K562 (cell line): ENCODE data around the gene RC3H2. TPM values are rescaled to one million over a fixed set of nuclear protein-coding genes. Genes with fewer than 3 reads are reported as not detected.

ENCODE experiments used
- FOXJ3 ChIP-seq: sonication (generic); formaldehyde crosslinking; IDR thresholded peaks from 2 replicates; pipeline ENCODE4 v1.4.0; 2020; ENCODE audit warnings: mild to moderate bottlenecking, missing genetic modification reagents
- GMEB1 ChIP-seq: fragments of 250-450 bp; sonication (Bioruptor Pico); IDR thresholded peaks from 2 replicates; pipeline ENCODE4 v1.4.0; 2020; ENCODE audit warnings: mild to moderate bottlenecking
- HSF4 ChIP-seq: fragments of 250-450 bp; sonication (Bioruptor Pico); IDR thresholded peaks from 2 replicates; pipeline ENCODE4 v2.1.2; 2022; ENCODE audit warnings: mild to moderate bottlenecking, moderate library complexity, borderline replicate concordance
- POLR2G ChIP-seq: fragments of 200-400 bp; formaldehyde crosslinking; IDR thresholded peaks from 2 replicates; pipeline ENCODE4 v1.6.1; 2017; ENCODE audit warnings: low read depth, mild to moderate bottlenecking, antibody characterized with exemption, low read length, moderate library complexity
- RBBP5 ChIP-seq: fragments of 200-600 bp; sonication (generic); IDR thresholded peaks from 2 replicates; pipeline ENCODE4 v1.6.1; 2012; ENCODE audit warnings: borderline replicate concordance, mild to moderate bottlenecking, low read length, control low read depth, inconsistent platforms; ENCODE audit not compliant: insufficient read depth, poor library complexity, severe bottlenecking
- RREB1 ChIP-seq: fragments of 250-450 bp; sonication (Bioruptor Pico); IDR thresholded peaks from 2 replicates; pipeline ENCODE4 v1.4.0; 2020
- SPI1 ChIP-seq: IDR thresholded peaks from 2 replicates; pipeline ENCODE4 v1.6.1; 2011; ENCODE audit warnings: low read depth, low read length, control low read depth, borderline replicate concordance
- SREBF1 ChIP-seq: fragments of 150-350 bp; IDR thresholded peaks from 2 replicates; pipeline ENCODE4 v1.6.1; 2014; ENCODE audit warnings: antibody characterized with exemption, low read depth, low read length, borderline replicate concordance
- SRSF1 ChIP-seq: fragments of 200-400 bp; formaldehyde crosslinking; IDR thresholded peaks from 2 replicates; pipeline ENCODE4 v1.6.1; 2017; ENCODE audit warnings: mild to moderate bottlenecking, low read depth, low read length, moderate library complexity
- TFE3 ChIP-seq: fragments of 450-650 bp; formaldehyde crosslinking; IDR thresholded peaks from 2 replicates; pipeline ENCODE4 v1.4.0; 2020; ENCODE audit warnings: mild to moderate bottlenecking, mixed read lengths
- YBX1 ChIP-seq: fragments of 450-650 bp; IDR thresholded peaks from 2 replicates; pipeline ENCODE4 v1.7.1; 2016; ENCODE audit warnings: mild to moderate bottlenecking
- ZNF133 ChIP-seq: fragments of 250-450 bp; sonication (Bioruptor Pico); IDR thresholded peaks from 2 replicates; pipeline ENCODE4 v1.4.0; 2020; ENCODE audit warnings: mild to moderate bottlenecking
- ZNF561 ChIP-seq: fragments of 450-650 bp; formaldehyde crosslinking; conservative IDR thresholded peaks from 2 replicates; pipeline ENCODE4 v1.4.0; 2020; ENCODE audit warnings: mild to moderate bottlenecking, moderate library complexity
- polyA plus RNA-seq, 8 experiments: library from polyadenylated mRNA; depleted of rRNA in 4 of 8; stranded (reverse) in 5 of 8; unstranded in 3 of 8; fragments of >200 nt; fragmentation: Nextera tagmentation in 2 of 8; fragmentation: Illumina TruSeq in 1 of 8; extraction: Ambion mirVana in 2 of 8; extraction: Trizol in 1 of 8; gene quantifications; 2 replicates each; pipeline versions ENCODE4 v1.2.1 to v1.2.3, GENCODE V29; 2011 to 2014; ENCODE audit warnings: inconsistent platforms in 1 of 8, missing spikeins in 1 of 8
- total RNA-seq, 7 experiments: library from RNA; depleted of rRNA in 6 of 7; stranded (reverse); fragments of >200 nt in 6 of 7; fragmentation: Illumina TruSeq in 2 of 7; extraction: Trizol in 2 of 7; gene quantifications; 2 replicates each; pipeline versions ENCODE4 v1.2.1 to v1.2.3, GENCODE V29; 2011 to 2021; ENCODE audit warnings: low replicate concordance in 1 of 7
- TF ChIP-seq, protein P1 (sequence below): fragments of 250-450 bp; sonication (Bioruptor Pico); IDR thresholded peaks from 2 replicates; pipeline ENCODE4 v1.5.1; 2021; ENCODE audit warnings: mild to moderate bottlenecking

Gene RC3H2
- total and polyA plus RNA-seq, 9 of the 15 experiments (the other 6 are each of a cell fraction or from before 2014, with no cell fraction given), result 5.6 to 35.4 (median 18.6) TPM

- TF ChIP-seq RREB1 (CRISPR knock-in tag) (peak; percentile 16; the same call in 1 of the 2 replicates), TFE3 (no peak), YBX1 (no peak), GMEB1 (CRISPR knock-in tag) (no peak), RBBP5 (peak; percentile 66), FOXJ3 (CRISPR knock-in tag) (no peak), POLR2G (peak; percentile 87), ZNF133 (CRISPR knock-in tag) (no peak), SREBF1 (0 out of 2 replicates have a peak, but pooled peaks have one; percentile 26), ZNF561 (no peak), SRSF1 (no peak), HSF4 (CRISPR knock-in tag) (no peak), SPI1 (0 out of 2 replicates have a peak, but pooled peaks have one; percentile 25)
- TF ChIP-seq, protein P1, sequence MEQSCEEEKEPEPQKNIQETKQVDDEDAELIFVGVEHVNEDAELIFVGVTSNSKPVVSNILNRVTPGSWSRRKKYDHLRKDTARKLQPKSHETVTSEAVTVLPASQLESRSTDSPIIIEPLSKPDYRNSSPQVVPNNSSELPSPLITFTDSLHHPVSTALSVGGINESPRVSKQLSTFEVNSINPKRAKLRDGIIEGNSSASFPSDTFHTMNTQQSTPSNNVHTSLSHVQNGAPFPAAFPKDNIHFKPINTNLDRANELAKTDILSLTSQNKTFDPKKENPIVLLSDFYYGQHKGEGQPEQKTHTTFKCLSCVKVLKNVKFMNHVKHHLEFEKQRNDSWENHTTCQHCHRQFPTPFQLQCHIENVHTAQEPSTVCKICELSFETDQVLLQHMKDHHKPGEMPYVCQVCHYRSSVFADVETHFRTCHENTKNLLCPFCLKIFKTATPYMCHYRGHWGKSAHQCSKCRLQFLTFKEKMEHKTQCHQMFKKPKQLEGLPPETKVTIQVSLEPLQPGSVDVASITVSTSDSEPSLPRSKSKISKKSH, result no peak
Observed at GRCh38 chr9:122940749-122941581, 35.8 kb upstream of the RC3H2 start, which contains the start of gene RABGAP1 (continued).
